MM.1S (cell line): ENCODE measurements around the gene KRTAP10-9.

ENCODE experiments used
- CTCF ChIP-seq: fragments of 300-600 bp; sonication (generic); IDR thresholded peaks from 2 replicates; pipeline ENCODE4 v1.5.1; 2016; ENCODE audit warnings: antibody characterized with exemption, low read length, mixed read lengths
- EZH2phosphoT487 ChIP-seq: fragments of 300-600 bp; sonication (generic); IDR thresholded peaks from 2 replicates; pipeline ENCODE4 v1.6.1; 2018; ENCODE audit warnings: antibody characterized with exemption, low read length

GRCh38 chr21:44647222-44647552 is 20.3 kb downstream of the KRTAP10-9 start:
- no peak for TF ChIP-seq EZH2phosphoT487
- TF ChIP-seq CTCF: no peak
